KMS-11 (cell line): ENCODE results near the gene KANK2.

Experiments
- H2AFZ ChIP-seq: fragments of 200-600 bp; sonication (generic); 2 replicates; pipeline ENCODE4 v1.6.1; 2016; ENCODE audit warnings: antibody characterized with exemption, mixed run types, low read depth
- H3K27ac ChIP-seq: fragments of 200-600 bp; sonication (generic); 2 replicates; pipeline ENCODE4 v1.6.1; 2016; ENCODE audit warnings: mild to moderate bottlenecking, mixed run types
- H3K27me3 ChIP-seq: fragments of 200-600 bp; sonication (generic); 2 replicates; pipeline ENCODE4 v1.6.1; 2017; ENCODE audit warnings: mild to moderate bottlenecking, low read depth, mixed run types, moderate library complexity; ENCODE audit not compliant: insufficient read depth
- H3K36me3 ChIP-seq: fragments of 200-600 bp; sonication (generic); 2 replicates; pipeline ENCODE4 v1.6.1; 2017; ENCODE audit warnings: mild to moderate bottlenecking, mixed run types; ENCODE audit not compliant: insufficient read depth
- H3K4me1 ChIP-seq: fragments of 200-600 bp; sonication (generic); 2 replicates; pipeline ENCODE4 v1.6.1; 2016; ENCODE audit warnings: mild to moderate bottlenecking, low read depth, mixed run types; ENCODE audit not compliant: poor library complexity, severe bottlenecking
- H3K4me2 ChIP-seq: fragments of 200-600 bp; sonication (generic); 2 replicates; pipeline ENCODE4 v1.7.0; 2016; ENCODE audit warnings: mild to moderate bottlenecking, mixed run types
- H3K4me3 ChIP-seq: fragments of 200-600 bp; sonication (generic); IDR thresholded peaks from 2 replicates; pipeline ENCODE4 v1.6.1; 2017; ENCODE audit warnings: low read depth, low read length, mixed read lengths; ENCODE audit not compliant: insufficient read depth
- H3K79me2 ChIP-seq: fragments of 200-600 bp; sonication (generic); 2 replicates; pipeline ENCODE4 v1.6.1; 2016; ENCODE audit warnings: low read depth, mixed run types; ENCODE audit not compliant: insufficient read depth
- H3K9ac ChIP-seq: fragments of 200-600 bp; sonication (generic); 2 replicates; pipeline ENCODE4 v1.6.1; 2016; ENCODE audit warnings: mild to moderate bottlenecking, mixed run types
- H4K20me1 ChIP-seq: fragments of 200-600 bp; sonication (generic); 2 replicates; pipeline ENCODE4 v1.6.1; 2016; ENCODE audit warnings: mild to moderate bottlenecking, mixed run types; ENCODE audit not compliant: insufficient read depth
- CTCF ChIP-seq: fragments of 200-600 bp; sonication (generic); conservative IDR thresholded peaks from 2 replicates; pipeline ENCODE4 v1.6.1; 2017; ENCODE audit warnings: low read depth, mild to moderate bottlenecking, antibody characterized with exemption, low read length, moderate library complexity, mixed read lengths

The KANK2 gene

GRCh38 chr19:11194173-11194572 lies 3.2 kb downstream of the KANK2 start:
- no peaks in the 10 kb centered on the region for H4K20me1 ChIP-seq
- H3K9ac ChIP-seq: no peak overlapping the region
- H3K4me2 ChIP-seq: no peak overlapping the region
- H3K4me1 ChIP-seq: peaks cover 6% of the 10 kb centered on the region
- no peak overlapping the region for H3K4me3 ChIP-seq
- no peaks in the 10 kb centered on the region for H3K27me3 ChIP-seq
- H3K27ac ChIP-seq: no peak overlapping the region
- no peaks in the 10 kb centered on the region for H3K36me3 ChIP-seq
- no peak for TF ChIP-seq CTCF
- H2AFZ ChIP-seq: no peak overlapping the region
- no peaks in the 10 kb centered on the region for H3K79me2 ChIP-seq

- no peaks in the 10 kb centered on the region for H4K20me1 ChIP-seq
- no peak overlapping the region for H3K27ac ChIP-seq
- TF ChIP-seq CTCF: no peak
- no peak overlapping the region for H3K4me3 ChIP-seq
- no peak overlapping the region for H2AFZ ChIP-seq
- H3K4me2 ChIP-seq: no peak overlapping the region
- no peaks in the 10 kb centered on the region for H3K27me3 ChIP-seq
- peaks cover 5% of the 10 kb centered on the region for H3K4me1 ChIP-seq
- no peaks in the 10 kb centered on the region for H3K79me2 ChIP-seq
- H3K9ac ChIP-seq: no peak overlapping the region
- H3K36me3 ChIP-seq: no peaks in the 10 kb centered on the region
Measured at GRCh38 chr19:11192957-11193939, 4.1 kb downstream of the KANK2 start.

GRCh38 chr19:11191934-11192333 lies 5.4 kb downstream of the KANK2 start:
- no peaks in the 10 kb centered on the region for H3K36me3 ChIP-seq
- H4K20me1 ChIP-seq: no peaks in the 10 kb centered on the region
- no peak overlapping the region for H2AFZ ChIP-seq
- no peaks in the 10 kb centered on the region for H3K27me3 ChIP-seq
- H3K4me3 ChIP-seq: no peak overlapping the region
- no peak for TF ChIP-seq CTCF
- H3K4me1 ChIP-seq: no peaks in the 10 kb centered on the region
- H3K9ac ChIP-seq: no peak overlapping the region
- no peaks in the 10 kb centered on the region for H3K79me2 ChIP-seq
- no peak overlapping the region for H3K27ac ChIP-seq
- H3K4me2 ChIP-seq: no peak overlapping the region

- Histone ChIP-seq H3K79me2 (no peaks in the 10 kb centered on the region), H3K27me3 (no peaks in the 10 kb centered on the region), H3K4me1 (no peaks in the 10 kb centered on the region), H3K9ac (no peak overlapping the region), H4K20me1 (no peaks in the 10 kb centered on the region), H3K4me2 (no peak overlapping the region), H3K27ac (no peak overlapping the region), H3K4me3 (no peak overlapping the region), H2AFZ (no peak overlapping the region), H3K36me3 (no peaks in the 10 kb centered on the region)
- no peak for TF ChIP-seq CTCF
Measured at GRCh38 chr19:11191273-11191755, 6.0 kb downstream of the KANK2 start.
